ENCODE data around the gene NR3C2. TPM values are rescaled to one million over a fixed set of nuclear protein-coding genes. Genes with fewer than 3 reads are reported as not detected.
"Not testable (repeated sequence)": the region's sequence is repeated elsewhere in the genome, so short reads cannot be mapped to it uniquely, and the experiment has no call there.

The NR3C2 gene
- polyA plus RNA-seq, 2 donors, result 0.57 to 0.67 TPM

DNA sequence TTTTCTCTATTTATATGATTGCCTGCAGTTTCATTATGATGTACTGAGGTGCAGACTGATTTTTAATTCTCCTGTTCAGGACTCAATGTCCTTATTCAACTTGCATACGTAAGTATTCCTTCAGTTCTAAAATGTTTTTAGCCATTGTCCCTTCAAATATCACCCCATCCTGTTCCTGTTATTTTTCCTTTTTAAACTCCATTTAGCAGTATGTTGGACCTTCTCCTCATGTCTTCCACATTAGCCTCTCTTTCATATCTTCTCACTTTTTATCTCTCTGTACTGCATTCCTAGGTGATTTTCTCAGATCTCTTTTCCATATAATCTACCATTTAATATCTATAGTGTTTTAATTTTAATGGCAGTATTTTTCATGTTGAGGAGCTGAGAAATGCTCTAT, 317.7 kb downstream of the NR3C2 start:
- Histone ChIP-seq H3K4me1 (ENCODE audit: control insufficient read depth in 2 of 2, insufficient read depth in 2 of 2, low read length in 1 of 2) (no peaks in the 10 kb centered on the region), H3K36me3 (ENCODE audit: control insufficient read depth in 2 of 2, insufficient read depth in 2 of 2, low read length in 1 of 2) (peaks cover 0 to 3% of the 10 kb centered on the region in 2 donors), H3K27ac (ENCODE audit: low read depth in 2 of 2, low read length in 1 of 2) (no peak overlapping the region), H3K4me3 (ENCODE audit: low read depth in 1 of 2, low read length in 2 of 2) (no peak overlapping the region), H3K27me3 (ENCODE audit: control insufficient read depth in 1 of 2, insufficient read depth in 2 of 2, low read length in 2 of 2) (no peaks in the 10 kb centered on the region), H3K9me3 (ENCODE audit: control insufficient read depth in 2 of 2, insufficient read depth in 1 of 2, low read depth in 1 of 2, low read length in 1 of 2) (no peaks in the 10 kb centered on the region)
- WGBS, 2 donors, result 82 to 88% methylated on average over 1 of the region's 1 CpG

DNA sequence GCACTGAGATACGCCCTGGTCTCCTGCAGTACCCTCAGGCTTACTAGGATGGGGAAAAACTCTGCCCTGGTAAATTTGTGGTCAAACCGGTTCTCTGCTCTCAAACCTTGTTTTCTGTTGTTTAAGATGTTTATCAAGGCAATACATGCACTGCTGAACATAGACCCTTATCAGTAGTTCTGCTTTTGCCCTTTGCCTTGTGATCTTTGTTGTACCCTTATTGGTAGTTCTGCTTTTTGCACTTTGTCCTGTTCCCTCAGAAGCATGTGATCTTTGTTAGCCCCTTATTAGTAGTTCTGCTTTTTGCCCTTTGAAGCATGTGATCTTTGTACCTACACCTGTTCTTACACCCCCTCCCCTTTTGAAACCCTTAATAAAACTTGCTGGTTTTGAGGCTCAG, 319.1 kb downstream of the NR3C2 start:
- 91 to 95% methylated on average over 2 of the region's 2 CpGs for WGBS, 2 donors
- not testable (repeated sequence) for H3K36me3 ChIP-seq (ENCODE audit: control insufficient read depth in 2 of 2, insufficient read depth in 2 of 2, low read length in 1 of 2); H3K4me3 ChIP-seq (ENCODE audit: low read depth in 1 of 2, low read length in 2 of 2); H3K27ac ChIP-seq (ENCODE audit: low read depth in 2 of 2, low read length in 1 of 2); H3K4me1 ChIP-seq (ENCODE audit: control insufficient read depth in 2 of 2, insufficient read depth in 2 of 2, low read length in 1 of 2); H3K27me3 ChIP-seq (ENCODE audit: control insufficient read depth in 1 of 2, insufficient read depth in 2 of 2, low read length in 2 of 2); H3K9me3 ChIP-seq (ENCODE audit: control insufficient read depth in 2 of 2, insufficient read depth in 1 of 2, low read depth in 1 of 2, low read length in 1 of 2)

DNA sequence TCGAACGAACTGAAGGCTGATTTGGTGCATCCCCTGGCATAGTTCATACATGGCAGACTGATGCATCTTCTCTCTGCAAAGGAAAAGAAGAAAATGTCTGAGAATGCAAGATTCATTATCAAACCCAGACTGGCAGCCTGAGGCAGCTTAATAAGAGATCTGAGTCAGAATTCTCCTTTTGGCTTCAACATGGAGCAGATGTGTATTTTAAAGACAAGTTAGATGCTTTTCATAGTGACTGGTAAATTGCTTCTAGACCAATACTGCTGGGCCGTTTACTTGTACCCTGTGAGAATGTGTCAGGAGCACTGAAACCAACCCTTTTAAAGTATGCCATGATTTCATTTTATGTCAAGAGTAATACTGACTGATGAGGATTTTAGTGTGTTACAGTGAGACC, 322.0 kb downstream of the NR3C2 start:
- H3K9me3 ChIP-seq (ENCODE audit: control insufficient read depth in 2 of 2, insufficient read depth in 1 of 2, low read depth in 1 of 2, low read length in 1 of 2), result no peaks in the 10 kb centered on the region
- no peaks in the 10 kb centered on the region for H3K27me3 ChIP-seq (ENCODE audit: control insufficient read depth in 1 of 2, insufficient read depth in 2 of 2, low read length in 2 of 2)
- H3K4me1 ChIP-seq (ENCODE audit: control insufficient read depth in 2 of 2, insufficient read depth in 2 of 2, low read length in 1 of 2), result no peaks in the 10 kb centered on the region
- no peak overlapping the region for H3K27ac ChIP-seq (ENCODE audit: low read depth in 2 of 2, low read length in 1 of 2)
- no peaks in the 10 kb centered on the region for H3K36me3 ChIP-seq (ENCODE audit: control insufficient read depth in 2 of 2, insufficient read depth in 2 of 2, low read length in 1 of 2)
- H3K4me3 ChIP-seq (ENCODE audit: low read depth in 1 of 2, low read length in 2 of 2), result no peak overlapping the region
- 76 to 79% methylated on average over 3 of the region's 3 CpGs for WGBS, 2 donors

DNA sequence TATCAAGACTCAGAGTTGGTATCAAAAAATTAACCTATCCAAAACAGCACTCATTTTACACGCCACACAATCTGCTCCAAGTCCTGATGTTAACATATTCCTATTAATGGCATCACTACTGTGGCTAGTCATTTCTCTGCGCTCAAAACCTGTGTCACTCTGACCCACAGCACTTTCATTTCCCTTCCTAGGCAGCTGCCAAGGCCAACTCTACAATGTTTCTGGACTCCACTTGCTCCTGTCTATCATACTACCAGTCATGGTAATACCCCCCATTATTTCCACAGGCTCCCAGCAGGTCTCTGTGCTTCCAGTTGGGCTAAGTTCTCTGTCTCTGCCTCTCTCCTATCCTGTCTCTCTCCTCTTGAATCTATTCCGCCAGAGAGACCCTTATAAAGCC, 323.6 kb downstream of the NR3C2 start:
- no peak overlapping the region for H3K27ac ChIP-seq (ENCODE audit: low read depth in 2 of 2, low read length in 1 of 2)
- no peaks in the 10 kb centered on the region for H3K36me3 ChIP-seq (ENCODE audit: control insufficient read depth in 2 of 2, insufficient read depth in 2 of 2, low read length in 1 of 2)
- no peaks in the 10 kb centered on the region for H3K27me3 ChIP-seq (ENCODE audit: control insufficient read depth in 1 of 2, insufficient read depth in 2 of 2, low read length in 2 of 2)
- WGBS, 2 donors, result 90 to 94% methylated on average over 3 of the region's 3 CpGs
- no peak overlapping the region for H3K4me3 ChIP-seq (ENCODE audit: low read depth in 1 of 2, low read length in 2 of 2)
- no peaks in the 10 kb centered on the region for H3K9me3 ChIP-seq (ENCODE audit: control insufficient read depth in 2 of 2, insufficient read depth in 1 of 2, low read depth in 1 of 2, low read length in 1 of 2)
- H3K4me1 ChIP-seq (ENCODE audit: control insufficient read depth in 2 of 2, insufficient read depth in 2 of 2, low read length in 1 of 2), result no peaks in the 10 kb centered on the region

DNA sequence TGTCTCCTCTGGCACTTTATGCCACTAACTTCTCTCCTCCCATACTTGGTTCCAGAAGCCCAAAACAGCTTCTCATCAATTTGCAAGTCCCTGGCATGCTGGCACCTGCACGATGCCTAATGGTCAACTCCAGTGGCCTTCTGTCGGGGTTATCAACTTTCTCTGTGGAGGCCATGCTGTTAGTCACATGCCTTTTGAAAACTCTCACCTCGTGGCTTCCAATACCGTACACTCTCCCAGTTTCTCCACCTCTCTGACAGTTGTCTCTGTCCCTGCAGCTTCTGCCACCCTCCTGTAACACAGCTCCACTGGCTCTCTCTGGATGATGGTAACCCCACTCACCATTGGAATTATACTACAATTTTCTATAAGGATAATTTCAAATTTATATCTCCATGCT, 324.0 kb downstream of the NR3C2 start:
- no peaks in the 10 kb centered on the region for H3K36me3 ChIP-seq (ENCODE audit: control insufficient read depth in 2 of 2, insufficient read depth in 2 of 2, low read length in 1 of 2)
- no peak overlapping the region for H3K4me3 ChIP-seq (ENCODE audit: low read depth in 1 of 2, low read length in 2 of 2)
- 94 to 95% methylated on average over 4 of the region's 4 CpGs for WGBS, 2 donors
- H3K27ac ChIP-seq (ENCODE audit: low read depth in 2 of 2, low read length in 1 of 2), result no peak overlapping the region
- no peaks in the 10 kb centered on the region for H3K4me1 ChIP-seq (ENCODE audit: control insufficient read depth in 2 of 2, insufficient read depth in 2 of 2, low read length in 1 of 2)
- no peaks in the 10 kb centered on the region for H3K9me3 ChIP-seq (ENCODE audit: control insufficient read depth in 2 of 2, insufficient read depth in 1 of 2, low read depth in 1 of 2, low read length in 1 of 2)
- no peaks in the 10 kb centered on the region for H3K27me3 ChIP-seq (ENCODE audit: control insufficient read depth in 1 of 2, insufficient read depth in 2 of 2, low read length in 2 of 2)

DNA sequence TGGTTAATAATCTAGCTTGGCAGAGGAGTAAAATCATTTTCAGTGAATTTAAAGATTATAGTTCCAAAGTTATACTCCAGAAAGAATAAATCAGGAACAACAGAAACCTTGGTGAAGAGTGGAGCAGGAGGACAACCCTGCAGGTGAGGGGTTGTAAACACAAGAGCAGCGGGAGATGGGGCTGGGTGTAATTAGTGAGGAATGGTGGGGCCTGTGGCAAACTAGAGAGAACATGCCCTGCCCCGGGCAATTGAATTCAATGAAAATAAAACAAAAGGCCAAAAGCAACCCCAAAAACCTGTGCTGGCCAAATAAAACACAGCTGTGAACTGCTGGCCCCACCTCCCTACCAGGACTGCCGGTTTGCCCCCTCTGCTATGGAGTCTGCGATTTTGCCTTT, 325.2 kb downstream of the NR3C2 start:
- H3K9me3 ChIP-seq (ENCODE audit: control insufficient read depth in 2 of 2, insufficient read depth in 1 of 2, low read depth in 1 of 2, low read length in 1 of 2), result no peaks in the 10 kb centered on the region
- H3K36me3 ChIP-seq (ENCODE audit: control insufficient read depth in 2 of 2, insufficient read depth in 2 of 2, low read length in 1 of 2), result no peaks in the 10 kb centered on the region
- 57 to 72% methylated on average over 4 of the region's 4 CpGs for WGBS, 2 donors
- H3K27me3 ChIP-seq (ENCODE audit: control insufficient read depth in 1 of 2, insufficient read depth in 2 of 2, low read length in 2 of 2), result no peaks in the 10 kb centered on the region
- no peak overlapping the region for H3K4me3 ChIP-seq (ENCODE audit: low read depth in 1 of 2, low read length in 2 of 2)
- no peak overlapping the region for H3K27ac ChIP-seq (ENCODE audit: low read depth in 2 of 2, low read length in 1 of 2)
- no peaks in the 10 kb centered on the region for H3K4me1 ChIP-seq (ENCODE audit: control insufficient read depth in 2 of 2, insufficient read depth in 2 of 2, low read length in 1 of 2)

DNA sequence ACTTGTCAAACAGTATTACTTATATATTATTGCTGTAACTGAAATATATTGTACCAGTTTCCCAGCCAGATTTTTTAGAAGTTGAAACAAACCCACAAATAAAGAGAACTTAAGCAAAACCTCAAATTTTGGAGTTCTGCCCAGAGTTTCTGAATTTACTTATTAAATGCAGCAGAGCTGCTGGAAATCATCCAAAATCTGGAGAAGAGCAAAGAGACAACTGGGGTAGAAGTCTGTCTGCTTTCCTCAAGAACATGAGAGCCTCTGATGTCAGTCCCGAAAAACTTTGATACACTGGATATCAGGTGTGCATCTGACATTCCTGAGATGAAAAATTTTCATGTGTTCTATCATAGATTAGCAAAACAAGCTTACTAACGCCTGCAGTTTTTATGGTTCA, 325.9 kb downstream of the NR3C2 start:
- Histone ChIP-seq H3K27ac (ENCODE audit: low read depth in 2 of 2, low read length in 1 of 2) (no peak overlapping the region), H3K36me3 (ENCODE audit: control insufficient read depth in 2 of 2, insufficient read depth in 2 of 2, low read length in 1 of 2) (no peaks in the 10 kb centered on the region), H3K4me3 (ENCODE audit: low read depth in 1 of 2, low read length in 2 of 2) (no peak overlapping the region), H3K4me1 (ENCODE audit: control insufficient read depth in 2 of 2, insufficient read depth in 2 of 2, low read length in 1 of 2) (no peaks in the 10 kb centered on the region), H3K27me3 (ENCODE audit: control insufficient read depth in 1 of 2, insufficient read depth in 2 of 2, low read length in 2 of 2) (no peaks in the 10 kb centered on the region), H3K9me3 (ENCODE audit: control insufficient read depth in 2 of 2, insufficient read depth in 1 of 2, low read depth in 1 of 2, low read length in 1 of 2) (no peaks in the 10 kb centered on the region)
- 28 to 45% methylated on average over 2 of the region's 2 CpGs for WGBS, 2 donors

DNA sequence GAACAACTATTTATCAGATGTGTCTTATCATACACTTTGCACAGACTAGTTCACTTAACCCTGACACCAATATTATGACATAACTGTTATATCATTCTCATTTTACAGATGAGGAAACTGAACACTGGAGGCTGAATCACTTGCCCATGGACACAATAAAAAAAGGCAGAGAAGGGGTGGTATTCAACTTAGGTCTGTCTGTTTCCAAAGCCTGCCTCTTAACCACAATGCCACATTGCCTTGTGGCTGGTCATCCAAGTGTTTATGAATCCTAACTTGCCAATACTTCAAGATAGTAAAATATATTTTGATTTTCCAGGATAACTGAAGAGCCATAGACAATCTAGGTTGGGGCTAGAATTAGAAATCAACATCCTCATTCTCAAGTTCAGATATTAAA, 327.8 kb downstream of the NR3C2 start:
- no peaks in the 10 kb centered on the region for H3K36me3 ChIP-seq (ENCODE audit: control insufficient read depth in 2 of 2, insufficient read depth in 2 of 2, low read length in 1 of 2)
- H3K4me1 ChIP-seq (ENCODE audit: control insufficient read depth in 2 of 2, insufficient read depth in 2 of 2, low read length in 1 of 2), result no peaks in the 10 kb centered on the region
- H3K27ac ChIP-seq (ENCODE audit: low read depth in 2 of 2, low read length in 1 of 2), result no peak overlapping the region
- H3K27me3 ChIP-seq (ENCODE audit: control insufficient read depth in 1 of 2, insufficient read depth in 2 of 2, low read length in 2 of 2), result no peaks in the 10 kb centered on the region
- H3K9me3 ChIP-seq (ENCODE audit: control insufficient read depth in 2 of 2, insufficient read depth in 1 of 2, low read depth in 1 of 2, low read length in 1 of 2), result no peaks in the 10 kb centered on the region
- H3K4me3 ChIP-seq (ENCODE audit: low read depth in 1 of 2, low read length in 2 of 2), result no peak overlapping the region

DNA sequence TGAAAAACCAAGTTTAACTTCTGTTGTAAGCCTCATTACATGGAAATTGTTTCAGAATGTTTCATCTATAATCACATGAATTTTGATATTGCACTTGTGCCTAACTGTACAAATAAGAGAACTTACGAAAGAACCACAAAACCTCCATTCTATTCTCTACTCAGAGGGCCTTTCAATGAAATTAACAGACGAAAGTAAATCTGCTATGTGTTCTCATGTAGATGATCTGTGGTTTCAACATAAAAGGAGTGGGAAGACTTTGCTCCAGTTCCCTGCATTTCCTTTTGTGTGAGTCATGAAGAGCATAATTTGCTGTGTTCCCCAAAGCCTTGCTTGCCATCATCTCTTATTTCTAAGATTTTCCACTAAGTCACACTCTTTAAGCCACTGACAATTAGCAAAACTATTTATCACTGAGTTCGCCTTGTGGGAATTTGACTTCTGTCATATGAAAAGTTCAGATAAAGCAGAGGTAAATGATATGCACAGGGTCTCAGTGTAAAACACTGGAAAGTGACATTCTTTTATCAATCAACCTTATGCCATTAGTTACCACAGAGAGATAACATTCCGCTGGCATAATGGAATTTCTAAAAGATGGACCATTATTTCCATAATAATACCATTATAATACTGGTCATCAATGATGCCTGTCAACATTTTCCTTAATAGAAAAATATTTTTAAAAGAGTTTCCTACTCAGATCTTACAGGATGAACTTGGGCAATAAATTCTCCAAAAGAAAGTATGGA, 329.8 kb downstream of the NR3C2 start:
- Histone ChIP-seq H3K36me3 (ENCODE audit: control insufficient read depth in 2 of 2, insufficient read depth in 2 of 2, low read length in 1 of 2) (no peaks in the 10 kb centered on the region), H3K9me3 (ENCODE audit: control insufficient read depth in 2 of 2, insufficient read depth in 1 of 2, low read depth in 1 of 2, low read length in 1 of 2) (no peaks in the 10 kb centered on the region), H3K4me3 (ENCODE audit: low read depth in 1 of 2, low read length in 2 of 2) (no peak overlapping the region), H3K27ac (ENCODE audit: low read depth in 2 of 2, low read length in 1 of 2) (no peak overlapping the region), H3K4me1 (ENCODE audit: control insufficient read depth in 2 of 2, insufficient read depth in 2 of 2, low read length in 1 of 2) (no peaks in the 10 kb centered on the region), H3K27me3 (ENCODE audit: control insufficient read depth in 1 of 2, insufficient read depth in 2 of 2, low read length in 2 of 2) (no peaks in the 10 kb centered on the region)
- WGBS, 2 donors, result 75 to 79% methylated on average over 4 of the region's 4 CpGs

DNA sequence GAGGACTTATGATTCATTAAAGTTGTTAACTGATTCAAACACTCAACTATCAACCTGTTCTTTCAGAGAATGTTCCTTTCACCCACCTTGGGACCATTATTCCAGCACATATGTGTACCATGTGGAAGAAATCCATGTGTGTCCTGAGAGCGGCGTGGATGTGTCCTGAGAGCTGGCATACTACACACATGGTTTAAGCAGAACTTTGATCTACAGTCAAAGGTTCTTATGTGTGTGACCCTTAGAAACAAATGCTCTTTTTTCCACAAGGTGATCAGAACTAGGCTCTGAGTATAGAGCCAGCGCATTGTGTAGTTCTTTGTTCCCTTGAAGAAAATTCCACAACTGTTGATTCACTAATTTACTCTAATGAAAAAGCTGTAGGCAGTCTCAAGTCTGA, 332.0 kb downstream of the NR3C2 start:
- no peak overlapping the region for H3K27ac ChIP-seq (ENCODE audit: low read depth in 2 of 2, low read length in 1 of 2)
- WGBS, 2 donors, result 96 to 98% methylated on average over 3 of the region's 3 CpGs
- no peaks in the 10 kb centered on the region for H3K4me1 ChIP-seq (ENCODE audit: control insufficient read depth in 2 of 2, insufficient read depth in 2 of 2, low read length in 1 of 2)
- no peak overlapping the region for H3K4me3 ChIP-seq (ENCODE audit: low read depth in 1 of 2, low read length in 2 of 2)
- no peaks in the 10 kb centered on the region for H3K27me3 ChIP-seq (ENCODE audit: control insufficient read depth in 1 of 2, insufficient read depth in 2 of 2, low read length in 2 of 2)
- H3K9me3 ChIP-seq (ENCODE audit: control insufficient read depth in 2 of 2, insufficient read depth in 1 of 2, low read depth in 1 of 2, low read length in 1 of 2), result no peaks in the 10 kb centered on the region
- no peaks in the 10 kb centered on the region for H3K36me3 ChIP-seq (ENCODE audit: control insufficient read depth in 2 of 2, insufficient read depth in 2 of 2, low read length in 1 of 2)
